NCI-H2196 (cell line): ENCODE measurements around the gene NELL1.

Experiments
- DNase-seq: peaks from one replicate; lab custom pipeline; 2025; ENCODE audit not compliant: unreplicated experiment; lab: John Stamatoyannopoulos, UW

The NELL1 gene

DNA sequence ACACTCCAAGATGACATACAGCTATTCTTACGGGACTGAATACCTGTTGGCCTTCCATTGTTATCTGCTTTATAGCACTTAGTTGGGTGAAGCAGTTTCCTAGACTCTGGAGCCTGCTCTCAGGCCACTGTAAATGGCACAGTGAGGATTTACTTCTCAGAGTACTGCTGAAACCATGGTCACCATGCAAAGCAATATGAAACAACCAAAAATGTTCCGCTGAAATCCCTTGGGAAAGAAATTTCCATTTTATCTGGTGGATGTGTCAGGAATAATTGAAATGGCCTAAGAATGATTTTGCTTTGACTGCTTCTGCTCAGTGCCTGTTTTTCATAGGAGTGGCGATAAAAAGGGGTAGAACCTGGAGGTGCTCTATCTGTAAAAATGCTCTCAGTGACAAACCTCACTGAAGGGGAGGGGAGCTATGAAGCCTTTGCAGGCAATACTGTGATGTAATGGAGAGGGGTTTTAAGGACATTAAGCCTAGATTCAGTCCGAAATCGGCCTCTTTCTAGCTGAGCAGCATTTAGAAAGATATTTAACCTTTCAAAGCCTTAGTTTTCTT, 871.9 kb downstream of the NELL1 start:
- no peak for DNase-seq

DNA sequence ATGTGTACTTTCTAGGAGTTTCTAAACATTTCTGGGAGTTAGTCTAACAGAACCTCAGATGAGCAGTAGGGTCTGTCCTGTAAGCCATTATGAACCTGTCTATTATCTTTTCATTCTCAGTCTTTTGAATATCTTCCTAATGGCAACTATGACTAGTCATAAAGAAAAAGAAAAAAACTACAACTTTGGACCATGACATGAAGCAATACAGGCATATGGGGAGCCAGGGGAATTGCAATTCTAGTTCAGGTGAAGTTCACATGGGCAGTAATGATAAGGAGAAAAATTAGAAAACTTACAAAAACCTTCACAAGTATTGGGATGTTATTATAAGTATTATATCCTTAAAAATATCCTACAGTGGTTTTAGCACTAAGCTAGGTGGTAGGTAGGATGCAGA, 874.5 kb downstream of the NELL1 start:
- no peak for DNase-seq

DNA sequence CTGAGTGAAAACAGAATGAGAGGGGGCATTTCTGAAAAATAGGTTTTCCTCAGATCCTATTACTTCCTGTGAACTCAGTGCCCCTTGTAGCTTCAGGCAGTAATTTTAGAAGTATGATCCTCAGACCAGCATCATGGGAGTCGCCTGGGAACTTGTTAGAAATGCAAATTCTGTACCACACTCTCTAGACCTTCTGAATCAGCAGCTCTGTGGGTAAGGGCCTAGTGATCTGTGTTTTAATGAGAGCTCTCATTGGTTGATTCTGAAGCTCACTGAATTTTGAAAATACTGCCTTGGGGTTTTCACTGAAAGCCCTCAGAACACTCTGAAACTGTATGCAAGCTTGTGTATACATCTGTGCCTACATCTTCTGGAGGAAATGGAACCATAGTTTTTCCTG, 876.3 kb downstream of the NELL1 start:
- no peak for DNase-seq

DNA sequence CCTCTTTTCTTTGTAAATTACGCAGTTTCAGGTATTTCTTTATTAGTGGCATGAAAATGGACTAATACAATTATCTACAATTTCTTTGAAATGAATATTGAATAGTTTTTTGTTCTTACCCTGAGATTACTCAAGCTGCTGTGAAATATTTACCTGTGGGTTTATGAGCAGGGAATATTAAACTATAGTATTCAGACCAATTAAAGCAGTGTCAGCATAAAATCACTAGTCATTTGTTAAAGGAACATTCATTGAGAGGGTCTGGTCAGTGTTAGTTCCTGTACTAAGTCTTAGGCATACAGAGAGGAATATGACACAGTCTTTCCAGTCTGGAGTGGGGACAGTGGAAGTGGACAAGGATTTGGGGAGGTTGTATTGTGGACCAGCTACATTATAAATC, 877.3 kb downstream of the NELL1 start:
- DNase-seq, result no peak

DNA sequence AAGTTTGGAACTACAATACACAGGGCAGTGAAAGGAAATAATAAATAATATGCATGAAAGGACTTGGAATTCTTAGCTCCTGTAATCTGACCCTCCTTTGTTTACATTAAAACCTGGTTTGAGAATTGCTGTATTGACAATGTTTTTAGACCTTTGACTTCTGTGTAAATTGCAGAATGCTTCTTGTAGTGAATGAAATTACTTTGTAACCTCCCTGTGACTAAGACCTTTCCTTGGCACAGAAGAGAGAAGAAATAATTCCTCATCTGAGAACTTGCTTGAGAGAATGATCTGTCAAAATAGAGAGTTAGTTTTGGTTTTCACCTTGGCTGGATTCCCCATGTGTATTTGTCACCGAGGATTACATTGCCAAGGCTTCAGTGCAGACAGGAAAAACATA, 883.5 kb downstream of the NELL1 start:
- DNase-seq, result no peak

DNA sequence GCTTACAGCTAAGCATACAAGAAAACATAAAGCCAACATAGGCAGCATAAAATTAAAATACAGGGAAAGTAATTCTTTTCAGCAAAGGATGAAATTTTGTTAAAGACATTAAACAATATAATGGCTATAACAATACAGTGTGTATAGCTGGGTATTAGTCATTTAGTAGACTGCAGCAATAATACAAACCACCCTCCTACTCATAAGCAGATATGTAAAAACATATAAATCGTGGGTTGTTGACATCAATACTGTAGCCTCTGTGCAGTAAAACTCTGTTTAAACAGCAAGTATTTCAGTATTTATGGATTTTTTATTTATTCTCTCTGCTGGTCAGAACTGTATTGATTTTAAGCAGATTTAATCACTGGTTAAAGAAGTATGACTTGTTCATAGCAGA, 884.4 kb downstream of the NELL1 start:
- DNase-seq, result no peak

DNA sequence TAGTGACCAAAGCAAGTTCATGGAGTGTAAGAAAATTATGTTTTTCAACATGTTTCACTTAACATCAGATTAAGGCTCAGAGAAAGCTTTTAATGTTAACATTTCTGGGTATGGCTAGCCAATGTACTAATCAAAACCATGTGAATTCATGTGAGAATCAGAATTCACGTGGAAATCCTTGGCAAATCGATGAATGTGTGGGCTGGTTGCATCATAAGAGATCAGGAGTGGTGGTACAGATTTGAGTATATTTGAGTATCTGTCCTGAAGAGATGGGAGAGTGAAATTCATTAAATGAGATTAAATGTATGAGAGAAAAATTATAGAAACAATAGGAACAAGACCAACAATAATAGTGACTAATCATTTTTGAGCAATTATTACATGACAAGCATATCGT, 884.9 kb downstream of the NELL1 start:
- no peak for DNase-seq

DNA sequence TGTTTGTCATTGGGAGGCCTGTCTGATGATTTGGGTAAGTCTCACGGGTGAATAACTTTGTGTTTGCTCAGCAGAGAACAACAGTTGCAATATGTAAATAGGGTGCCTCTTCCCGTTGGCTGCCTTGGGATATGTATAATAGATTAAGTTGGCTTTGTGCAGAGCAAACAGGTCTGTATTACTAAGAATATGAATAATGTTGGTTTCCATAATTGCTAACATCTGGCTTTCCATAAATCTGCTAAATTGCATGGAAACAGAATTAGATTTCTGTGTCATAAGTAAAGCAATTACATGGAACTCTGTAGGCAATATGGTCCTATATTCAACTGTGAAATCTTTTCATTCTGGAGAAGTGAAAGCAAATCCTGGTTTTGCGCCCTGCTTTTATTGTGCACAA, 887.5 kb downstream of the NELL1 start:
- DNase-seq, result no peak

DNA sequence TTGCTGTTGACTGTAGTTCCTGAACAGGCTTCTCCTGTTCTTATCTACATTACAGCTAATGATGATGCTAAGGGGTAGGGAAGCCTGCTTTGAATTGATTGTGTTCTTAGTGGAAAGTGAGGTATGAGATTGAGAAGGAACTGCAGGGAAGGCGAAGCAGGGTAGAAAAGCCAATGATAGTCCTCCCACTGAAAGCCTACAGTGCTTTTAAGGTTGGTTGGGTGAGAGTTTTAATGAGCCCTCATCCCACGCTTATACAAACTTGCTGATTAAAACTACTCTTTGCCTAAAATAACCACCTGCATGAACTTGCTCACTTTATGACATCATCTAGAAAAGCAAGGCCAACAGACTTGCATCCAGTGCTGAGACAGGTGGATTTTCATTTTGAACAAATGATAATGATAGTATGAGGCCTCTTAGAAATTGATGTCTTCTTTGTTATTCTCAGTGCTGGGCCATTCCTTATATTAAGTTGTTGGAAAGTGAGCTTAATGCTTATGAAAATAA, 891.1 kb downstream of the NELL1 start:
- no peak for DNase-seq

DNA sequence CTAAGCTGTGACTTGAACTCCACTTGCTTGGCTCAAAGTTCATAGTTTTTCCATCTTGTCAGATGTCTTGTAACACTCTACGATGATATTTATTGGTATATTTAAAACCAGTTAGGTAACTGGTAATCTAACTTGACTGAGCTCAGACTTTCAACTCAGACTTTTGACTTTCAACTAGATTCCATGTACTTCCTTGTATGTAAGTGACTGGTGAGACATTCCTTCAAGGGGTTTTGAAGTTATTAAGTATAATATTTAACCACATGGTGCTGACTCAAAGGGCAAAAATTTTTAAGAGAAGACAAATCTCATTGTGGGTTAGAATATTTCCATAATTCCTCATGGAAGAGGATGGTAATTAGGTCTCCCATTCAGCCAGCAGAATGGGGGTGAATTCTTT, 892.2 kb downstream of the NELL1 start:
- no peak for DNase-seq

DNA sequence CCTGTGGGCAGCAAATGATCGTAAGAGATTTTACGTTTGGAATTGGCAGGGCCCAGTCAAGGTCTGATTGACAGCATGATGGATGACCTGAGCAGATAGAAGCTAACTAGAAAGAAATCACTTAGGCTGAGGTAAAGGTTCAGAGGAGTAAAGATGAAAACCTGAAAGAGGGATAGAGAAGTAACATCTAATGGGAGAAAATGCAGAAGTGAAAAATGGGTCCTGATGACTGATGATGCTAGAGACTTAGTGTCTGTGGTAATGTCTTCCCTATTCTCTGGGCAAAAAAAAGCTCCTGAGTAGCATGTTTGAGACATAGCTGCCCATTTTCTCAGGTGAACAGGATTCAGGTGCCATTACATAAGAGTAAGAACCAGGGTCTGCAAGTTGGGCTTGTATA, 894.7 kb downstream of the NELL1 start:
- DNase-seq, result no peak

DNA sequence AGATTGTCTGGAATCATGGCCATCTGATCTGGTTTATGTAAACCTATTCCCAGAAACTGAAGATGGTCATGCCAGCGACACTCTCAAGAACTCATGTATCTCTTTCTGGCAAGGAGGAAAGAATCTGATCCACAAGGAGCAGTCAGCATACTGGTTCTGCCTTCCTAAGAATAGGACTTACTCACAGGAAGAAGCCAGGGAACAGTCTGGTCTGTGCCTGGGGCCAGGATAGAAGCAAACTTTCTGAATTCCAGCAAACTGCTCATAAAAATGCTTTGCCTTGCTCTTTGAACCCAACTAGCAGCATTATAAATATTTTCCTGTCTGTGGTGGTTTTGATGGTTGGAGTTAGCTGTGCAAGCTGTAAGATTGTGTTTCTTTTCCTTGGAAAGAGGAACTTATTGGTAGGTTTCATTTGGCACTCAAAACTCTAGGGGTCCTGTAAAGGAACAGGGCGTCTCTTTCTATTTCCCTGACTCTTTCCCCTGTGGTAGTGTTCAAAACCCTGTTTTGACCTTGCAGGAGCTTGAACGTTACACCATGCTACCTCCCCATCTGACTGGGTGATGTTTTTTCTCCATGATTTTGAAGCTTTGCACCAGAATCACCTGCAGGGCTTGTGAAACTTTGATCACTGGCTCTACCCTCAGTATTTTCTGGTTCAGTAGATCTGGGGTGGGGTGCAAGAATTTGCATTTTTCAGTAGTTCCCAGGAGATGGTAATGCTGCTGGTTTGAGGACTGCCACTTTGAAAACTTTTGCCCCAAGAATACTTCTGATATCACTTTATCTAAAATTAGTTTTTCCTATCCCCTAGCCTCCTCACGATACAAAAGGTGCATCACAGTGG, 895.7 kb downstream of the NELL1 start:
- DNase-seq, result no peak

DNA sequence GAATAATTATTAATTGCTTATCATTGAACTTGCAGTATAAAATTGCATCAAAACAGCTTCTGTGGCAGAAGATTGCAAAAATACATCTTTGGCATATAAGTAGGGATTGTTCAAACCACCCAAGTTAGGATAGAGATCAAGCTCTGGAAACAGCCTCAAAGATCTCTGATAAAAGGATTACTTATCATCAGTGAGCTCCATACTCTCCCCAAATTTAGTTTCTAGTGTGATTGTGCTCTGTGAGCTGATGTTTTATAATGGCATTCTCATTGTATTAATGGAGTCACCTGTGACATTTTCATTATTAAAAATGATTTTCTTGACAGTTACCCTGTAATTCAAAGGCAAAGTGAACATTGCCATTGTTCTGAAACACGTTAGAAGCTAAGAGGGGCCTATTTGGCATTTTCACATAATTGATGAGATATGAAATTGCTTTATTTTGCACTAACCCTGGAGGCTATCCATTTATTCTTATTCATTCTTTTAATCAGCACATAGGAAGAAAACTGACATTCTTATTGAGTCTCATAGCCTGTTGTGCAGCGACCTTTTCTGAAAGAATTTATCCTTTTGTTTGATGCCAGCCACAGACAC, 897.2 kb downstream of the NELL1 start:
- no peak for DNase-seq

DNA sequence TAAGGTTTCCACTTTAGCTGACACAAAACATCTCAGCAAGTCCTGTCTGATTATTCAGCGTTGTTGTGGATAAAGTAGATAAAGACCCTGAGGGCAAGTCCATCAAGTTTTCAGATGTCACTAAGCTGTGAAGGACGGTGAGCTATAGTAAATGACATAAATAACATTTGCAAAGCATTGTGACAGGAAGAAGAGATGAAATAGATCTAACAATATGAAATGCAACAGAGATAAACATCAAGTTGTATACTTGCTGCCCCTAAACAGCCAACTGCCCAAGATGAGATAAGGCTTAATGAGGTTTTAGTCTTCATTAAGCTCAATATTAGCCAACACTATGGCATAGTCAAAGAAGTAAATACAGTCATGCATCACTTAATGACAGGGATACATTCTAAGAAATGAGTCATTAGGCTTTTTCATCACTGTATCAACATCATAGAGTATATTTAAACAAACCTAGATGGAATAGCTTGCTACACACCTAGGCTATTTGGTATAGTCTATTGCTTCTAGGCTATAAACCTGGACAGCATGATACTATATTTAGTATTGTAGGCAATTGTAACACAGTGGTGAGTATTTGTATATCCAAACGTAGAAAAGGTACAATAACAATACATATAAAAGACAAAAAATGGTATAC, 898.4 kb downstream of the NELL1 start:
- no peak for DNase-seq

DNA sequence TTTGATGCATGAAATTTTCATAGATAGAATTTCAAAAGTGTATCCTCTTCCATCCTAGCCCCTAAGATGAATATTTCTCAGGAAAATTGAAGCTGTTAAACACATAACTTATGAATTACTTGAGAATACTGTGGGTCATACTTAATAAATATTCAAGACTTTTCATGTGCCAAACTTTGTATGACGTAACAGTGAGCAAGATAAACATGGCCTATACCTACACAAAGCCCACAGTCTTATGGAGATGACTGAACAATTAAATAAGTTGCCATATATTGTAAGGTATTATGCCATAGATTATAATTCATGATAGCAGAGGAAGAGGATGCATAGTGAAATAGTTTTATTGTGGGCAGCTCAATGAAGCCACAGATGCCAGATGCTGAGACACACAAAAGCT, 902.8 kb downstream of the NELL1 start:
- DNase-seq, result no peak

DNA sequence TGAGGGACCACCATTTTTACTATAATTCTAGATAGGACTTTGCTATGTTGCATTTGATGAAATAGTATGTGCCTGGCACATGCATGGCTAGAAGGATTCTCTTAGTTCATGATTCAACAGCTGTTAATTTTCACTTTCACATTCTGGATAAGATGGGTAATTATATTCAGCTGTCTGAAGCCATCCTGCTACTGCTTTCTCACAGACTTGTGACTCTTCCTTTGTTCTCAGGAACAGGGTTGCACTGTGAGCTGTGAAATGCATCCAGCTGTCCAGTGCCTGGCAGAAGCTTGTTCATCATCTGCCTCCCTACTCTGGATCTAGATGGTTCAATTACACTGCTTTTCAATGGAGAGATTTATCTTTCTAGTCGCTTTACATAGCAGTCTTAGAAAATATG, 913.4 kb downstream of the NELL1 start:
- DNase-seq, result no peak

DNA sequence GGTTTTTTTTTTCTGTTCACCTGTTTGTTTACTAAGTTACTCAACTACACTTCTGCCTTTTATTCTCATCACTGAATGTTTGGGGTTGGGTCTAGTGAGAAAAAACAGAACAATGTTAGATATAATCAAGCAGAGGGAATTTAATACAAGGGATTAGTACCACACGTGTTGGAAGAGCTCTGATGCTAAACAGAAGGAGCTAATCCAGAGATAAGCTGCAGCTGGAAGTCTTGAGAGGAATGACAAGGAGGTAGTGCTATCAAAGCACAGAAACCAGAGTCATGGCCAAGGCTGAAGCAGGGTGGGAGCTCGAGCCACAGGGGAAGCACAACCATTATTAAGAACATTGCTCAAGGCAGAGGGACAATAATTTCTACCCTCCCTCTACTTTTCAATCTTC, 919.4 kb downstream of the NELL1 start:
- no peak for DNase-seq

DNA sequence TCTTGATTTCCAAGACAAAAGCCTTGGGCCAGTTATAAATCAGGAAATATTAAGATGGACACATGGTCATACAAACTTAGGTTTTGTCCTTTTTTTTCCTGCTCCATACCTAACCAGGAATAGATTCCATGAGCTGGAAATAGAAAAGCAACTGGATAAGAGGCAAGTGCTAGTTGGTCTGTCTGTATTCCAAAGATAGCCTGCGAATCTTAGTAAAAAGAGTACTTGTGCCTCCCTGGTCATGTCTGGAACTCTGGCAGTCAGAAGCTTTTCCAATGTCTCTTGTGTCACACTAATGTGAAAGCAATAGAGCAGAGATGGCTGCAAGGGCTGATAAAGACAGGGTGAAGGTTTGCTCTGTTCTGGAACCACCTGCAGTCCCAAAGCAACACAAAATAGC, 933.3 kb downstream of the NELL1 start:
- no peak for DNase-seq

DNA sequence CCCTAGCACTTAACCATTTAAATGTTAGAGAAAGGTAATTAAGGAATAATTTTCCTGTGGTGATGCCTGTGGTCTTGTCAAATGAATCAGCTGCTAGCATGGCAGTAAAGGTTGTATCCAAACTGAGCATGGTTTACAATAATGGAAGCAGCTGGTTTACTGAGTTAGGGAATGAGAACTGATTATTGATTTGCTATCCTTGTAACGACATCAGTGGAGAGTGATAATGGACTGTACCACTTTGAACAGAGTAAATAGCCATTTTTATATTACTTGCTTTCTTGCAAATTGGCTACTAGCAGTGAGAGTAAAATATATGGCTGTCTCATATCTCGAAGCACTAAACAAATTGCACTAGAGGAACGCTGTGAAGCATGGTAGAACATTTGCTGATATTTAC, 934.5 kb downstream of the NELL1 start:
- DNase-seq, result no peak

DNA sequence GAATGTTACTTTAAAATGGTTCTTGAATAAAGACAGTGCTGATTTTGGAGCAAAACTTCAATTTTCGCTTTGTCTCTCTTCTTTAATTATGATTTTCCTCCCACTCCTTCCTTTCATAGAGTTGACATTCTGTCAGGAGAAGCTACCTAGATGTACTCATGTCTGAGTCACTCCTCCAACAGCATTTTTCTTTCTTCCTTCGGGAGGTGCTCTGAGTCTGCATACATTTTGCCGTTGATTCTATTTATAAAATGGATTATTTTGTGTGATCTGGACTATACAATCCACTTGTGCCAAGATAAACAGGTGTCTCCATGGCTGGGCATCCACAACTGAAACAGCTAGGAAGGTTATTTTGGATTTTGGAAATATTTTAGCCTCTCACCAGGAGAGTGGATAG, 935.2 kb downstream of the NELL1 start:
- DNase-seq, result no peak

DNA sequence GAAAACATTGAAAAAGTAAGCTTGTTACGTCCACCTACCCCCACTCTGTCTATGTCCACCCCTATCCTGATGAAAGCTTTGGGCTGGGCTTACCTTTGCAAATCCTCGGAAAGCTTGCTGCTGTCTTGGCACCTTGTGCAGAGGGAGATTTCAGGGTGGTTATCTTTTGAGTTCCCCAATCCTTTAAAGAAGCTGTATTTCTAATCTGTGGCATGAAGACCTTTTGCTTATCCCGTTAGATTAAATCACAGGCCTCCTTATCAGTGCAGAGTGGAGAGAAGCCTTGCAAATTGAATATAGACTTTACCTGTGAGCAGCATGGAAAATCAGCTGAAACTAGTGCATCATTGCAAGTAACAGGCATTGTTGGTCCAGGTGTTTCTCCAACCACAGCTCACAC, 942.9 kb downstream of the NELL1 start:
- no peak for DNase-seq

DNA sequence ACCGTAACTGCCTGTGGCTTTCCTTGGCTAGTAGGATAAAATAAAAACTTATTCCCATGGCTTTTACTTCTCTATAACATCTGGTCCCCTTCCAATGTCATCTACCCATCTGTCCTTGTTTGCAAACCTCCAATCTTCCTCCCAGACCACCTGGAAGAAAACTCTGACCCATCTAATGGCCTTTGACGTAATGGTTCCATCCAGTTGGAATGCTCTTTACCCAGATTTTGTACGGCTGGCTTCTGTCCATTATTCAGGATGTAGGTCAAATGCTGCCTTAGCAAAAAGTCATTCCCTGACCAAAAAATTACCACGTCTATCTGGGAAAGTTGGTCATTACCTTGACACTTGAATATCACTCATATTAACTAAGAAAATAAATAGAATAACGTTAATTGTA, 945.6 kb downstream of the NELL1 start:
- DNase-seq, result no peak
